Activated B cell treated with CpG ODN at 0.5 μM for 24 hours (primary cell): ENCODE results near the gene ARMC3. TPM values are rescaled to one million over a fixed set of nuclear protein-coding genes. Genes with fewer than 3 reads are reported as not detected.
"Not testable (repeated sequence)": the region's sequence is repeated elsewhere in the genome, so short reads cannot be mapped to it uniquely, and the experiment has no call there.

Experiments
- ATAC-seq: fragments of 200-7000 bp; cut with Tn5 transposase; one replicate; pipeline ENCODE4 v1.10.0; 2021; ENCODE audit warnings: low read depth, mild to moderate bottlenecking, moderate library complexity
- CTCF ChIA-PET: fragments of 350-600 bp; sonication (Branson Sonifier 250); formaldehyde crosslinking; loops from one replicate; lab custom pipeline; 2021; ENCODE audit warnings: antibody characterized with exemption; lab: Charles Lee
- POLR2A ChIA-PET: fragments of 350-600 bp; sonication (Branson Sonifier 250); formaldehyde crosslinking; loops from one replicate; lab custom pipeline; 2021; ENCODE audit warnings: antibody characterized with exemption; lab: Charles Lee
- DNase-seq: peaks from one replicate; pipeline ENCODE4 v3.0.0; 2022
- H3K27ac Mint-ChIP-seq: one replicate; pipeline ENCODE4 v1.8.0; 2020; ENCODE audit warnings: mixed read lengths
- H3K27me3 Mint-ChIP-seq: one replicate; pipeline ENCODE4 v1.8.0; 2021; ENCODE audit warnings: mixed read lengths
- H3K36me3 Mint-ChIP-seq: one replicate; pipeline ENCODE4 v1.8.0; 2021; ENCODE audit warnings: low read depth, mixed read lengths
- H3K4me1 Mint-ChIP-seq: one replicate; pipeline ENCODE4 v1.8.0; 2021; ENCODE audit warnings: mixed read lengths
- H3K4me3 Mint-ChIP-seq: one replicate; pipeline ENCODE4 v1.8.0; 2020; ENCODE audit warnings: mild to moderate bottlenecking, mixed read lengths
- H3K9me3 Mint-ChIP-seq: one replicate; pipeline ENCODE4 v1.8.0; 2020; ENCODE audit warnings: mixed read lengths
- CTCF ChIP-seq: fragments of 200-600 bp; IDR thresholded peaks from one replicate; pipeline ENCODE4 v1.8.0; 2022; ENCODE audit warnings: antibody characterized with exemption, mild to moderate bottlenecking
- intact Hi-C: fragments of 100-400 bp; cut with micrococcal nuclease; formaldehyde crosslinking; loops from one replicate; pipeline ENCODE4 v1.15.1; 2024
- total RNA-seq: library from RNA; stranded (reverse); gene quantifications from 2 replicates; pipeline ENCODE4 v1.2.3, GENCODE V29; 2022

ARMC3 gene
- total RNA-seq, 1 donor from 2014 or later: not detected

- Mint-ChIP-seq H3K27me3 (peaks cover 16% of the 10 kb centered on the region), H3K9me3 (no peaks in the 10 kb centered on the region), H3K4me1 (no peaks in the 10 kb centered on the region), H3K36me3 (no peaks in the 10 kb centered on the region), H3K4me3 (no peak overlapping the region), H3K27ac (no peak overlapping the region)
- ChIA-PET CTCF (interaction anchor here (0.9 kb wide), 1 partner anchor 1078 kb away, joined by 3 read pairs; no protein-coding TSS in a partner anchor), POLR2A (no interaction called here)
- ATAC-seq (no peak), DNase-seq (no peak)
- intact Hi-C loops: loop anchor here (5.0 kb wide), 1 partner anchor 1574 kb away; no protein-coding TSS in a partner anchor
- no peak for TF ChIP-seq CTCF
Observed at GRCh38 chr10:23070913-23071218, 143.0 kb downstream of the ARMC3 start.

GRCh38 chr10:23072593-23072992 is 144.7 kb downstream of the ARMC3 start:
- H3K27me3 Mint-ChIP-seq: peaks cover 21% of the 10 kb centered on the region
- ATAC-seq, POLR2A ChIA-PET, H3K27ac Mint-ChIP-seq, H3K4me1 Mint-ChIP-seq, H3K9me3 Mint-ChIP-seq, DNase-seq, CTCF ChIA-PET, H3K4me3 Mint-ChIP-seq, H3K36me3 Mint-ChIP-seq: not testable (repeated sequence)
- intact Hi-C loops: loop anchor here (5.0 kb wide), 1 partner anchor 1575 kb away; no protein-coding TSS in a partner anchor

DNA sequence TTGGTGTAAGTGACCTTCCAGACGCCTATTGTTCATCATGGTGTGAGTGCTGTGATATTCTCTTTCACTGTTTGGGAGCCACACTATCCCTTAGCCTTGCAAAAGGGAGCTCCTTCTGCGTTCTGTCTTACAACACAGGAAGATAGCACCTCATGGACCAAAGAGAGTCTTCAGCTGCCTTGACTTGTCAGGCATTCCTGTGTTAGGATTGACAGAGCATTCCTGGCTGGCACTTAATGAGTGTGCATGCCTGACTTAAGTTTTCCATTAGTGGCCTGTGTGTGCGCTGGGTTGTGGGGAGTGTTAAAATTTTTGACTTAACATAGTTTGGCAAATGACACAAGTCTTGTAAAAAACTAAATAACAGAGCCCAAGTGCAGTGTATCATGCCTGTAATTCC is 145.7 kb downstream of the ARMC3 start:
- no peak overlapping the region for H3K27ac Mint-ChIP-seq
- DNase-seq: no peak
- H3K9me3 Mint-ChIP-seq: no peaks in the 10 kb centered on the region
- ChIA-PET CTCF (no interaction called here), POLR2A (no interaction called here)
- H3K27me3 Mint-ChIP-seq: peaks cover 21% of the 10 kb centered on the region
- no peak for ATAC-seq
- TF ChIP-seq CTCF: no peak
- H3K4me1 Mint-ChIP-seq: no peaks in the 10 kb centered on the region
- H3K4me3 Mint-ChIP-seq: no peak overlapping the region
- intact Hi-C loops: loop anchor here (5.0 kb wide), 1 partner anchor 1576 kb away; no protein-coding TSS in a partner anchor
- H3K36me3 Mint-ChIP-seq: no peaks in the 10 kb centered on the region

GRCh38 chr10:23075672-23076071 is 147.8 kb downstream of the ARMC3 start:
- no peak for TF ChIP-seq CTCF
- no peaks in the 10 kb centered on the region for H3K36me3 Mint-ChIP-seq
- H3K27me3 Mint-ChIP-seq: peaks cover 28% of the 10 kb centered on the region
- intact Hi-C loops: no loop called here
- no peaks in the 10 kb centered on the region for H3K9me3 Mint-ChIP-seq
- H3K4me1 Mint-ChIP-seq: no peaks in the 10 kb centered on the region
- ChIA-PET POLR2A (no interaction called here), CTCF (interaction anchor here (0.6 kb wide), 1 partner anchor 376 kb away, joined by 3 read pairs; no protein-coding TSS in a partner anchor)
- ATAC-seq (no peak), DNase-seq (no peak)
- no peak overlapping the region for H3K4me3 Mint-ChIP-seq
- no peak overlapping the region for H3K27ac Mint-ChIP-seq

DNA sequence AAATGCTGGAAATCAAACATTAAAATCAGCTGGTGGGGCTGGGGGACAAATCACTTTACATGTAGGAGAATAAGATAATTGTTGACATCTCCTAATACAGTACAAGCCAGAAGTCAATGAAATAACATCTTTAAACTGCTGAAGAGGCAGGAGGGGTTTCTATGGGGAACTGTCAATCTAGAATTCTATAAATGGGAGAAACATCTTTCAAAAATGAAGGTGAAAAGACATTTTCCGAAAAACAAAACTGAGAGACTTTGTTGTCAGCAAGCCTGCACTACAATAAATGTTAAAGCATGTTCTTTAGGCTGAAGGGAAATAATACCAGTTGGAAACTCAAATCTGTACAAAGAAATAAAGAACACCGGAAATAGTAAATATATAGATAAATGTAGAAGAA is 150.3 kb downstream of the ARMC3 start:
- Mint-ChIP-seq H3K4me3 (no peak overlapping the region), H3K27me3 (peaks cover 36% of the 10 kb centered on the region), H3K27ac (no peak overlapping the region), H3K36me3 (no peaks in the 10 kb centered on the region), H3K4me1 (no peaks in the 10 kb centered on the region), H3K9me3 (no peaks in the 10 kb centered on the region)
- POLR2A ChIA-PET: no interaction called here
- ATAC-seq (no peak), DNase-seq (no peak)
- TF ChIP-seq CTCF: no peak
- CTCF ChIA-PET: no interaction called here
- intact Hi-C loops: no loop called here

DNA sequence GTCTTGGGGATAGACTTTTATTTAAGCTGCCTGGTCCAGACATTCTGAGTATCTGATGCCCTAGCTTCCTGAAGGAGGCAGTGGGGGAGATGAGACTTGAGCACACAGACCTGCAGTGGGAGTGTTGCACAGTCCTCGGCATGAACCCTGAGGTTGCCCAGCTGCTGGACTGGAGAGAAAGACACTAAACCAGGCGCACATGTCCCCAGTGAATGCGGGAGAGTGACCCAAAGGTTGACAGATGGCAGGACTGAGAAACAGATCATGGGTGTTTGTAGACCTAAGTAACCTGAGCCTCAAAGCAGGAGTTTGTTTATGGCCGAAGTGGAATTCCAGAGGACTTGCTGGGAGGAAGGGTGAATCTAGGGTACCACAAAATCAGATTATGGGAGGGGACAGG is 151.8 kb downstream of the ARMC3 start:
- ATAC-seq: no peak
- Mint-ChIP-seq H3K4me1 (no peaks in the 10 kb centered on the region), H3K27me3 (peaks cover 34% of the 10 kb centered on the region), H3K27ac (no peak overlapping the region), H3K9me3 (peaks cover 2% of the 10 kb centered on the region), H3K36me3 (no peaks in the 10 kb centered on the region), H3K4me3 (no peak overlapping the region)
- no peak for TF ChIP-seq CTCF
- intact Hi-C loops: no loop called here
- no peak for DNase-seq
- ChIA-PET CTCF (no interaction called here), POLR2A (no interaction called here)
